ENCODE measurements around the gene MED13L.
"Not testable (repeated sequence)": the region's sequence is repeated elsewhere in the genome, so short reads cannot be mapped to it uniquely, and the experiment has no call there.

Gene MED13L

DNA sequence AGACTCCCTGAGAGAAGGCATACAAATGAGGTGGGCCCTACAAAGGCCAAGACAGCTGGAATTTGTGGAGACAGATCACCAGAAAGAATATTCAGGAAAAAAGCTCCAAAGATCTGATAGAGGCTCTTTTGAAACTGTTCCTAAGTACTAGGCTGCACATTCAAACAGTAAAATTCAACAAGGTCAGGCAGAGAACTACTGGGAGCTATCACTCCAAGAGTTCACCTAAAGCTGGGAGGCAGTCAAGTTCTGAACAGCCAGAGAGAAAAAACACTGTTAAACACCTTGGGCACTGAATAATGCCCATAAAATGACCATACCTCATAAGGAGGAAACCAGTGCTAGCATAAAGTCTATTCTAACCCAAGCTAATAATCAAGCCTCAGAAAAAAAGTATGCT, 28.6 kb downstream of the MED13L start:
- in situ Hi-C loops (cut with MboI; ENCODE audit: low sequenced_read_pairs): no loop called here

DNA sequence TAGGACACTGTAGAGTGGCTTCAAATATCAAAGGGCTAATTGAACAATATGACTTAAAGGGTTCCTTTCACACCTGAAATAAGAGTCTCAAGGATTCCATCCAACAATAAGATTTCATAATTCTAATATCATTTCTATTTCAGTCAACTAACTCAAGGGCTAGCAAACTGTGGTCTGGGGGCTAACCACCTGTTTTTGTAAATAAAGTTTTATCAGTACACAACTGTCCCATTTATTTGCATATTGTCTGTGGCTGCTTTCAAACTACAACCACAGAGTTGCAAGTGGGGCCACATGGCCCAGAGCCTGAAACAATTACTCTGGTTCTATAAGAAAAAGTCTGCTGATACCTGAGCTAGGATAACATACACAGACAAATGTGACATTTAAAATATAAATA, 29.1 kb downstream of the MED13L start:
- in situ Hi-C loops (cut with MboI; ENCODE audit: low sequenced_read_pairs): no loop called here

DNA sequence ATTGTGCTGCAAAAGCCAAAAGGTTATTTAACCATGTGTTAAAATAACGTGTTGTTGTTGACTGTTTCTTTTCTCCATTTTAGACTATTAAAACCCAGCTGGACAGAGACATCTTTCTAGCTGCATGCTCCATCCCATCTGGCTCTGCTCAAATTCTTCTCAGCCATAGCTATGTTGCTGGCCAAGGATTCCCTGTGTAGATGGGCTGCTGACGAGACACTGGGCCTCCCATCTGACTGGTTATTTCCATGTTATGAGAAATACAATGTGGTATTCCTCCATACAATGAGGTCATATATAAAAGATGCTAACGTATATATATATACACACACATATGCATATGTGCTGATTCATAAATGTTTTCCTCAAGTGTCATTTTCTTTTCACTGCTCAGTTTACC, 30.1 kb downstream of the MED13L start:
- in situ Hi-C loops (cut with MboI; ENCODE audit: low sequenced_read_pairs): no loop called here

DNA sequence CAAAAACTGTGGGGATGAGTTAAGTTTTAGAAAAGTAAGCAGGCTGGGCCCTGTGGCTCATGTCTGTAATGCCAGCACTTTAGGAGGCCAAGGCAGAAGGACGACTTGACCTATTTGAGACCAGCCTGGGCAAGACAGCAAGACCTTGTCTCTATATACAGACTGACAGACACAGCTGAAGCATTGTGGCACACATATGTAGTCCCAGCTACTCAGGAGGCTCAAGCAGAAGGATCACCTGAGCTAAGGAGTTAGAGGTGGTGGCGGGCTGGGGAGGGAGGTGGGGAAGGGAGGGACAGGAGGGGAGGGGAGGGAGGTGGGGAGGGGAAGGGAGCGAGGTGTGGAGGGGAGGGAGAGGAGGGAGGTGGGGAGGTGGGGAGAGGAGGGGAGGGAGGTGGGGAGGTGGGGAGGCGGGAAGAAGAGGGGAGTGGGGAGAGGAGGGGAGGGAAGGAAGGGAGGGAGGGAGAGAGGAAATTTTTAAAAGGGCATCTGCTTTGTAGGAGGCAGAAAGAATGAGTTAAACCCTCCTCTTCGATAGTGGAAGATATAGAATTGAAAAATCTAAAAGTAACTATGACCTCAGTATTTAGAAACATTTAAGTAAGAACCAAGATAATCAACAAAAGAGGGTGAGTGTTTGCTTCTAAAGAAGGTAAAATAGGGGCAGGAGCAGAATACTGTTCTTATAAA, 30.9 kb downstream of the MED13L start:
- in situ Hi-C loops (cut with MboI; ENCODE audit: low sequenced_read_pairs): no loop called here

GRCh38 chr12:116245189-116245588, 32.3 kb downstream of the MED13L start:
- in situ Hi-C loops (cut with MboI; ENCODE audit: low sequenced_read_pairs): no loop called here

DNA sequence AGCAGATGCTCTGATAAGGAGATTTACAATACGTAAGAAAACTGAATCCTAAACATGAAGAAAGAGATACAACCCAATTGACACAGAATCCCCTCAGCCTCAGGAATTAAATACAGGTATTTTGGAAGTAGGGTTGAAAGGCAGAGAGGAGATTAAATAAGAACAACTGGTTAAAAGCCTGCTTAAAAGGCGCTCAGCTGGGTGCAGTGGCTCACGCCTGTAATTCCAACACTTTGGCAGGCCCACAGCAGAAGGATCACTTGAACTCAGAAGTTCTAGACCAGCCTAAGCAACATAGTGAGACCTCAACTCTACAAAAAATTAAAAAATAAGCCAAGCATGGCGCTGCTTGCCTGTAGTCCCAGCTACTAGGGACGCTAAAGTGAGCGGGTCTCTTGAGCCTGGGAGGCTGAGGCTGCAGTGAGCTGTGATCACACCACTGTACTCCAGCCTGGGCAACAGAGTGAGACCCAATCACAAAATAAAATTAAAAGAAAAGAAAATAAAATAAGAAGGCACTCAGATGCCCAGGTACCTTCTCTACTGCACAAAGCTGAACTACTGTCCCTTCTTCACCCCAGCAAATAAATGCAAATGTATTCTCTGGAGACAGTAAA, 32.9 kb downstream of the MED13L start:
- in situ Hi-C loops (cut with MboI; ENCODE audit: low sequenced_read_pairs): no loop called here

- in situ Hi-C loops (cut with MboI; ENCODE audit: low sequenced_read_pairs): no loop called here
These were observed 33.5 kb downstream of the MED13L start for GRCh38 chr12:116244001-116244400.

DNA sequence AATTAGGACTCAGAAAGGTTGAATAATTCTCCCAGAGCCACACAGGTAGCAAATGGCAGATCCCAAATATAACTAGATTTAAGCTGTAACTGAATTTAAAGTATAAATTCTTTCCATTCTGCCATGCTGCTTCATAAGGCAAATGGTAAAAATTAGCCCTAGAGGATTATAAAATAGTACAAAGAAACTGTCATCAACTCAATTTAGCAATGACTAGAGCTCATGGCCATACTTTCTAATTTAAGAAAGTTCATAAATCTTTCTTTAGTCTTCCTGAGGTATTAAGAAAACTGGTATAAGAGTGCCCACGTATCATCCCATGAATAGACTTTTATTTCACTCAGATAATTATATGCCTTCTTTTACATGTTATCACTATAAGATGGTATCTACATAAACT, 34.8 kb downstream of the MED13L start:
- in situ Hi-C loops (cut with MboI; ENCODE audit: low sequenced_read_pairs): no loop called here

GRCh38 chr12:116241157-116241759, 36.2 kb downstream of the MED13L start:
- in situ Hi-C loops (cut with MboI; ENCODE audit: low sequenced_read_pairs): no loop called here

GRCh38 chr12:116238570-116239119, 38.8 kb downstream of the MED13L start:
- in situ Hi-C loops (cut with MboI; ENCODE audit: low sequenced_read_pairs): not testable (repeated sequence)

DNA sequence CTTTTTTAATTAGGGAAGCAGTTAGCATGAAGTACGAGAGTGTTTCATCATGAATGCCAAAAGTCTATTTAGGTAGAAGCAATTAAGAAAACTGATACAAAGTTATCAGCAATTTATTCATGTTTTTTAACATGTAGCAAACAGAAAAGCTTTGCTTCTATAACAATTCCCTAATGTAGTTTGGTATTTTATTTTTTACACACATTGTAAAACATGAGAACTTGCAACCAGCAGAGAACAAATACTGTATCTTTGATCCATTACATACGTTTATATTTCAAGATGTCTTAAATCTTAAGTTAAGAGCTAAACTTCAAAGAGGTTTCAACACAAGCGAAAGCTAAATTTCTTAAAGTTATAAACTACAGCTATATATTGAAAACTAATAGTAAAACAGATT, 39.3 kb downstream of the MED13L start:
- in situ Hi-C loops (cut with MboI; ENCODE audit: low sequenced_read_pairs): no loop called here

DNA sequence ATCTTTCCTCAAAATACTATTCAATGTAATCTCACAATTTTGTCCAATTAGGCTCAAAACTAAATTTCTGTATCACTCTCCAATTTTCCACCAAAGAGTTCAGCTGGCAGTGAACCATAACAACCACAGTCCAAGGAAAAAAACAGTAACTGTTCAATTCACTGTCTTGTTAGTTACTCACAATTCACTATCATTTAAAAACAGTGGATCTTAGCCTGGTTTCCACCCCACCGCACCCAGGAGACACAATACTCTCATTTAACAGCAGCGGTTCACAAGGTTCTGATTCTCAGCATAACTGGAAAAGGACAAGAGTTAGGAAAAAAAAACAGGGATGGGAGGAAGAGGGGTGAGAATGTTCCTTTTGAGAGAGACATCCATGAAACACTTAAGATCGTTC, 40.5 kb downstream of the MED13L start:
- in situ Hi-C loops (cut with MboI; ENCODE audit: low sequenced_read_pairs): no loop called here

DNA sequence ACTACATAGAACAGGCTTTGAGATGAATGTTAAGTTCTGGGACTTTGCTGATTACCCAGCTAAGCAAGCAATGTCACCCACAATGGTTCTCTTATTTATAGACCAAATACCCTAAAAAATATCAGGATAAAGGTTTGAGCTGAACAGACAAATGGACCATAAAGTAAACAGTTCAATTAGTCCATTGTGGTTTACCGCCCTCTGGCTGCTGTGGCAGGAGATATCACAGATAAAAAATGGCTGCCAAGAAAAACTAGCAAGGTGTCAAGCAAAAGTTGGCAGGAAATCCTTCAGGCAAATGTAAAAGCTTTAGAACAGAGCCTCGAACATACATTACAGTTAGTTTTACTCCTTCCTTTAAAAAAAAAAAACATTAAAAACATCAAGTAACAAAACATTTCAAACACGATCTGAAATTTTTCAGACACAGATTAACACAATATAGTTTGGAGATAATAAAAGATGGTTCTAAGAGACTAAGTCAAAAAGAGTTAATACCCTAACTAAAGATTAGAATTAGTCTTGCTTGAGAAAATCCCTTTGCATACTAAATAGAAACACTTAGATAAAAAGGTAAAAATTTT, 41.3 kb downstream of the MED13L start:
- in situ Hi-C loops (cut with MboI; ENCODE audit: low sequenced_read_pairs): no loop called here

DNA sequence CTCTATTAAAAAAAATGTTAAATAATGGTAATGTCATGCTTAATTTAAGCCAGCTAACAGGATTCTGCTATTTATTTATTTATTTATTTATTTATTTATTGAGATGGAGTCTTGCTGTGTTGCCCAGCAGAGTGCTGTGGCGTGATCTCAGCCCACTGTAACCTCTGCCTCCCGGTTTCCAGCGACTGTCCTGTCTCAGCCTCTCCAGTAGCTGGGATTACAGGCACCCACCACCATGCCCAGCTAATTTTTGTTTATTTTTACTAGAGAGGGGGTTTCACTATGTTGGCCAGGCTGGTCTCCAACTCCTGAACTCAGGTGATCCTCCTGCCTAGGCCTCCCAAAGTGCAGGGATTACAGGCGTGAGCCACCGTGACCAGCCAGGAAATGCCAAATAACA, 43.3 kb downstream of the MED13L start:
- in situ Hi-C loops (cut with MboI; ENCODE audit: low sequenced_read_pairs): not testable (repeated sequence)

GRCh38 chr12:116233669-116234068, 43.8 kb downstream of the MED13L start:
- in situ Hi-C loops (cut with MboI; ENCODE audit: low sequenced_read_pairs): no loop called here

DNA sequence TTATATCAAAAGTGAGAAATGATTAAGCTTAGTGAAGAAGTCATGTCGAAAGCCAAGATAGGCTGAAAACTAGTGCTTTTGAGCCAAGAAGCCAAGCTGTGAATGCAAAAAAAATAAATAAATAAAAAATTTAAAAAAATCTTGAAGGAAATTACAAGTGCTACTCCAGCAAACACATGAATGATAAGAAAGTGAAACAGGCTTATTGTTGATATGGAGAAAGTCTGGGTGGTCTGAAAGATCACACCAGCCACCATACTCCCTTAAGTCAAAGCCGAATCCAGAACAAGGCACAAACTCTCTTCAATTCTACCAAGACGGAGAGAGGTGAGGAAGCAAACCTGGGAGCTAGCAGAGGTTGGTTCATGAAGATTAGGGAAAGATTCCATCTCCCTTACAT, 49.7 kb downstream of the MED13L start:
- in situ Hi-C loops (cut with MboI; ENCODE audit: low sequenced_read_pairs): no loop called here

- in situ Hi-C loops (cut with MboI; ENCODE audit: low sequenced_read_pairs): no loop called here
These were observed 51.5 kb downstream of the MED13L start for GRCh38 chr12:116226026-116226425.

- in situ Hi-C loops (cut with MboI; ENCODE audit: low sequenced_read_pairs): no loop called here
These were observed 55.1 kb downstream of the MED13L start for GRCh38 chr12:116222358-116222757.

- in situ Hi-C loops (cut with MboI; ENCODE audit: low sequenced_read_pairs): no loop called here
These were observed 56.7 kb downstream of the MED13L start for GRCh38 chr12:116220756-116221155.

- in situ Hi-C loops (cut with MboI; ENCODE audit: low sequenced_read_pairs): no loop called here
These were observed 60.3 kb downstream of the MED13L start for GRCh38 chr12:116217045-116217735.
